GM13977 (cell line): Measurements from ENCODE around the gene ANKRD61.
"Not testable (repeated sequence)": the region's sequence is repeated elsewhere in the genome, so short reads cannot be mapped to it uniquely, and the experiment has no call there.

ENCODE experiments used
- DNase-seq: peaks from one replicate; pipeline ENCODE4 v3.0.0; 2012; ENCODE audit warnings: low spot score
- in situ Hi-C: fragments of 300-500 bp; cut with MboI; formaldehyde crosslinking; loops from one replicate; pipeline ENCODE4 v1.12.0; 2022; ENCODE audit warnings: low sequenced_read_pairs, low pct_unique_long_range_greater_than_20kb, mixed read lengths, inconsistent platforms; ENCODE audit not compliant: unreplicated experiment
- TF ChIP-seq, protein P1 (sequence below): IDR thresholded peaks from 2 replicates; pipeline ENCODE4 v1.5.1; 2012; ENCODE audit warnings: mild to moderate bottlenecking, control low read depth; ENCODE audit not compliant: insufficient read depth; ENCODE audit errors: extremely low read depth, missing control alignments

ANKRD61 gene

DNA sequence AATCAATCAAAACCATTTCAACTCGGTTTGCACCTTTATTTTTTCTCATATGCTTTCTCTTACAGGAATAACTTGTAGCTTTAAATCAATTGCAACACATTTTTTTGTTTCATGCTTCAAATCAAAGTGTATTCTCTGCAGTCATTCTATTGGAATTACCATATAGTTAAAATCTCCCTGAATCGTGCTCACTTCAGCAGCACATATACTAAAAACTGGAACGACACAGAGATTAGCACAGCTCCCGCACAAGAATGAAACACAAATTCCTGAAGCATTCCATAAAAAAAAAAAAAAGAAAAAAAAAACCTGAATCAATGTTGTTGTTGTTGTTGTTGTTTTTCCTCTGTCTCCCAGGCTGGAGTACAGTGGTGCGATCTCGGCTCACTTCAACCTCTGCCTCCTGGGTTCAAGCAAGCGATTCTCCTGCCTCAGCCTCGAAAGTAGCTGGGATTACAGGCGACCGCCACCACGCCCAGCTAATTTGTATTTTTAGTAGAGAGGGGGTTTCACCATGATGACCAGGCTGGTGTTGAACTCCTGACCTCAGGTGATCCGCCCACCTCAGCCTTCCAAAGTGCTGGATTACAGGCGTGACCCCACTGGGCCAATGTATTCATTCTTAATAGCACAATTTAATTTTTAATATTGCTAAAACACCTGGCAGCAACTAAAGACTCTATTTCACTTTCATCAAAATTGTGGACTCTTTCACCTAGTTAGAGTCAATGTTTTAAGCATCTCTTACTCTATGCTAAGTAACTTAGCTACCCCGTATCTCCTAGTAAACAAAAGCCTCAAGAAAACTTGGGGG lies 26.3 kb downstream of the ANKRD61 start:
- in situ Hi-C loops = no loop called here
- TF ChIP-seq, protein P1, sequence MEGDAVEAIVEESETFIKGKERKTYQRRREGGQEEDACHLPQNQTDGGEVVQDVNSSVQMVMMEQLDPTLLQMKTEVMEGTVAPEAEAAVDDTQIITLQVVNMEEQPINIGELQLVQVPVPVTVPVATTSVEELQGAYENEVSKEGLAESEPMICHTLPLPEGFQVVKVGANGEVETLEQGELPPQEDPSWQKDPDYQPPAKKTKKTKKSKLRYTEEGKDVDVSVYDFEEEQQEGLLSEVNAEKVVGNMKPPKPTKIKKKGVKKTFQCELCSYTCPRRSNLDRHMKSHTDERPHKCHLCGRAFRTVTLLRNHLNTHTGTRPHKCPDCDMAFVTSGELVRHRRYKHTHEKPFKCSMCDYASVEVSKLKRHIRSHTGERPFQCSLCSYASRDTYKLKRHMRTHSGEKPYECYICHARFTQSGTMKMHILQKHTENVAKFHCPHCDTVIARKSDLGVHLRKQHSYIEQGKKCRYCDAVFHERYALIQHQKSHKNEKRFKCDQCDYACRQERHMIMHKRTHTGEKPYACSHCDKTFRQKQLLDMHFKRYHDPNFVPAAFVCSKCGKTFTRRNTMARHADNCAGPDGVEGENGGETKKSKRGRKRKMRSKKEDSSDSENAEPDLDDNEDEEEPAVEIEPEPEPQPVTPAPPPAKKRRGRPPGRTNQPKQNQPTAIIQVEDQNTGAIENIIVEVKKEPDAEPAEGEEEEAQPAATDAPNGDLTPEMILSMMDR = no peak
- no peak for DNase-seq

GRCh38 chr7:6059941-6060340 lies 28.8 kb downstream of the ANKRD61 start:
- in situ Hi-C loops = not testable (repeated sequence)

GRCh38 chr7:6071406-6071805 lies 40.2 kb downstream of the ANKRD61 start:
- in situ Hi-C loops = no loop called here
- TF ChIP-seq, protein P1 = no peak
- no peak for DNase-seq

More at GRCh38 chr7:6059941-6060340, 28.8 kb downstream of the ANKRD61 start:
- DNase-seq = not testable (repeated sequence)

DNA sequence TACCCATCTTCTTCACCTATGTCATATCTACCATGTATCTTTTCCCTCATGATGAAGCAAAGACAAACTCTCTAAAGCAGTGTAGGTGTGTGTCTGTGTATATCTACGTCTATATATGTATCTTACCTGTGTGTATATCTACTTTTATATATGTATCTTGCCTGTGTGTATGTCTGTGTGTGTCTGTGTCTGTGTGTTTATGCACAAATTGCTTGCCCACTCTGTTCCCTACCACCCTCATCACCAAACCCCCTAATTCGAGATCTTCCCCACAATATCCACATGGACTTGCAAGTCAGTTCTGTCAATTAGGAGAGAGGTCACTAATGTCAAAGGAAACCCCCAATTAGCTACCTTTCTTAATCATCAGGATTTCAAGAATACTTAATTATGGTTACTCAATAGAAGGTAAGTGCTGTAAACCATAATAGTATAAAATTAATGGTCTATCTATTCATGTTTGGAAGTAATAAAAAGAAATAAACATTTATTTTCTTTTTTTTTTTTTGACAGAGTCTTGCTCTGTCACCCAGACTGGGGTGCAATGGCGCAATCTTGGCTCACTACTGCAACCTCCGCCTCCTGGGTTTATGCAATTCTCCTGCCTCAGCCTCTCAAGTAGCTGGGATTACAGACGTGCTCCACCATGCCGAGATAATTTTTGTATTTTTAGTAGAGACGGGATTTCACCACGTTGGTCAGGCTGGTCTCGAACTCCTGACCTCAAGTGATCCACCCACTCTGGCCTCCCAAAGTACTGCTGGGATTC lies 43.6 kb downstream of the ANKRD61 start:
- in situ Hi-C loops = no loop called here
- DNase-seq = no peak
- TF ChIP-seq, protein P1 = no peak

DNA sequence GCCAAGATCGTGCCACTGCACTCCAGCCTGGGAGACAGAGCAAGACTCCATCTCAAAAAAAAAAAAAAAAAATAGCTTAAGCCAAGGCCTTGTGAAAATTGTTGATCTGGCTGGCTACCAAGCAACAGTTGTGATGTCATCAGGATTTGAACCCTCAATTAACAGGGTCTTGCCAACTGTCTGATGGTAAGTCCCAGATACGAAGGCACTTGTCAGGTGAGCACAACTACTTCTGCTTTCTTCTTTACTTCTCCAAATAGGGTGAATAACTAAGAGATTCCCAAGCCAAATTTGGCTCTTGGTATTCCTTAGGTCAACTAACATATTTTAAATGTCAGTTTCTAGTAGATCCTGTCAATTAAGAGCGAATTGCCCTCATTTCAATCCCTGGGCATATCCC lies 47.4 kb downstream of the ANKRD61 start:
- TF ChIP-seq, protein P1 = no peak
- no peak for DNase-seq
- in situ Hi-C loops = no loop called here

- in situ Hi-C loops, DNase-seq: not testable (repeated sequence)
These were observed 51.9 kb downstream of the ANKRD61 start for GRCh38 chr7:6083047-6083446.
